Neuronal stem cell (in vitro differentiated cells): ENCODE results near the gene MSX1.
A peak's percentile ranks its signal among the peaks of the same experiment; 100 is the strongest.

Experiments used
- DNase-seq: peaks from one replicate; pipeline ENCODE4 v3.0.0-alpha.2; 2013; ENCODE audit warnings: low spot score
- H2AFZ ChIP-seq: one replicate; pipeline ENCODE4 v1.6.1; 2013; ENCODE audit warnings: mild to moderate bottlenecking, low read length, inconsistent platforms
- H2AK5ac ChIP-seq: 2 replicates; pipeline ENCODE4 v1.6.1; 2013; ENCODE audit warnings: low read depth, mild to moderate bottlenecking, inconsistent platforms, low read length, moderate library complexity, mixed read lengths
- H2BK120ac ChIP-seq: 2 replicates; pipeline ENCODE4 v1.6.1; 2013; ENCODE audit warnings: low read depth, mild to moderate bottlenecking, inconsistent platforms, low read length, moderate library complexity, mixed read lengths
- H2BK12ac ChIP-seq: one replicate; pipeline ENCODE4 v1.6.1; 2013; ENCODE audit warnings: low read length, inconsistent platforms
- H2BK15ac ChIP-seq: 2 replicates; pipeline ENCODE4 v1.6.1; 2013; ENCODE audit warnings: mild to moderate bottlenecking, low read length, inconsistent platforms, mixed read lengths
- H2BK5ac ChIP-seq: one replicate; pipeline ENCODE4 v1.6.1; 2013; ENCODE audit warnings: inconsistent platforms, mild to moderate bottlenecking, low read length, moderate library complexity
- H3K14ac ChIP-seq: one replicate; pipeline ENCODE4 v1.6.1; 2013; ENCODE audit warnings: low read length, inconsistent platforms
- H3K18ac ChIP-seq: 2 replicates; pipeline ENCODE4 v1.6.1; 2013; ENCODE audit warnings: low read length, inconsistent platforms
- H3K23ac ChIP-seq: 2 replicates; pipeline ENCODE4 v1.6.1; 2013; ENCODE audit warnings: low read depth, mild to moderate bottlenecking, mixed read lengths, low read length, inconsistent platforms; ENCODE audit not compliant: poor library complexity
- H3K27ac ChIP-seq: replicated peaks from 3 replicates; pipeline ENCODE4 v1.5.1; 2013; ENCODE audit warnings: low read length, inconsistent platforms
- H3K27me3 ChIP-seq, 3 experiments: 2 replicates each; pipeline ENCODE4 v1.6.1; 2013; ENCODE audit warnings: low read length in 3 of 3, mild to moderate bottlenecking in 2 of 3, inconsistent platforms in 1 of 3, low read depth in 1 of 3, mixed read lengths in 1 of 3, moderate library complexity in 1 of 3; ENCODE audit not compliant: control insufficient read depth in 3 of 3, insufficient read depth in 3 of 3
- H3K36me3 ChIP-seq, 2 donors: replicated peaks in 1 of 2; 2 replicates each; pipeline ENCODE4 v1.6.1; 2013; ENCODE audit warnings: low read length in 2 of 2; ENCODE audit not compliant: control insufficient read depth in 2 of 2, insufficient read depth in 2 of 2
- H3K4ac ChIP-seq: 2 replicates; pipeline ENCODE4 v1.6.1; 2013; ENCODE audit warnings: inconsistent platforms, mild to moderate bottlenecking, low read length, moderate library complexity
- H3K4me1 ChIP-seq, 2 donors: 1 replicate in 1 of 2; 2 replicates in 1 of 2; pipeline ENCODE4 v1.6.1; 2013; ENCODE audit warnings: low read length in 2 of 2, low read depth in 1 of 2; ENCODE audit not compliant: control insufficient read depth in 2 of 2, insufficient read depth in 1 of 2
- H3K4me2 ChIP-seq: one replicate; pipeline ENCODE4 v1.6.1; 2013; ENCODE audit warnings: mild to moderate bottlenecking, low read length, inconsistent platforms; ENCODE audit not compliant: insufficient read depth, poor library complexity, severe bottlenecking
- H3K4me3 ChIP-seq, 2 donors: 2 replicates each; pipeline ENCODE4 v1.5.1; 2013; ENCODE audit warnings: low read length in 2 of 2, mild to moderate bottlenecking in 2 of 2, inconsistent platforms in 1 of 2, moderate library complexity in 1 of 2
- H3K79me1 ChIP-seq: one replicate; pipeline ENCODE4 v1.6.1; 2013; ENCODE audit warnings: low read depth, mild to moderate bottlenecking, inconsistent platforms, low read length, moderate library complexity
- H3K9ac ChIP-seq: one replicate; pipeline ENCODE4 v1.6.1; 2013; ENCODE audit warnings: mild to moderate bottlenecking, low read depth, low read length, inconsistent platforms; ENCODE audit not compliant: poor library complexity
- H3K9me3 ChIP-seq, 2 donors: replicated peaks in 1 of 2; 2 replicates each; pipeline versions ENCODE3 to v1.6.1; 2013; ENCODE audit warnings: low read length in 2 of 2, mild to moderate bottlenecking in 2 of 2, inconsistent platforms in 1 of 2, low read depth in 1 of 2, mixed read lengths in 1 of 2, moderate library complexity in 1 of 2; ENCODE audit not compliant: control insufficient read depth in 2 of 2, insufficient read depth in 1 of 2
- H4K8ac ChIP-seq: one replicate; pipeline ENCODE4 v1.6.1; 2013; ENCODE audit warnings: low read depth, mild to moderate bottlenecking, inconsistent platforms, low read length, moderate library complexity
- H4K91ac ChIP-seq: one replicate; pipeline ENCODE4 v1.6.1; 2013; ENCODE audit warnings: low read length, low read depth, mild to moderate bottlenecking, inconsistent platforms; ENCODE audit not compliant: poor library complexity
- WGBS, 2 donors: extraction: QIAGEN DNeasy Blood & Tissue Kit; methylation state at CpG; one replicate each; pipeline ENCODE4 v1.1.7; 2013; ENCODE audit warnings: missing lambda C conversion rate in 2 of 2, mixed read lengths in 1 of 2; ENCODE audit not compliant: insufficient read length in 2 of 2, insufficient replicate concordance in 1 of 2; ENCODE audit errors: extremely low coverage in 2 of 2; 5-methylcytosine and 5-hydroxymethylcytosine counted together

Gene MSX1

GRCh38 chr4:4825431-4825830 is 34.0 kb upstream of the MSX1 start:
- Histone ChIP-seq H3K4me3 (peak overlapping the region in 1 of 2 donors; percentile 59), H3K9me3 (peaks cover 4% of the 10 kb centered on the region in 2 donors), H4K91ac (no peak overlapping the region), H2BK12ac (no peak overlapping the region), H3K4me1 (peaks cover 0 to 1% of the 10 kb centered on the region in 2 donors), H2AK5ac (no peak overlapping the region), H3K79me1 (no peaks in the 10 kb centered on the region), H3K27ac (no peak overlapping the region), H3K23ac (no peak overlapping the region), H3K4ac (no peak overlapping the region), H2BK120ac (no peak overlapping the region), H4K8ac (no peak overlapping the region), H2BK5ac (no peak overlapping the region), H3K14ac (peak overlapping the region; percentile 57), H3K18ac (peak overlapping the region; percentile 49), H3K36me3 (no peaks in the 10 kb centered on the region), H2BK15ac (no peak overlapping the region), H3K27me3 (peaks cover 0 to 3% (median 0%) of the 10 kb centered on the region in 3 experiments), H3K4me2 (no peak overlapping the region), H2AFZ (no peak overlapping the region), H3K9ac (no peak overlapping the region)
- WGBS, 2 donors: no CpG with 5 or more reads among the region's 7 CpGs
- no peak for DNase-seq

DNA sequence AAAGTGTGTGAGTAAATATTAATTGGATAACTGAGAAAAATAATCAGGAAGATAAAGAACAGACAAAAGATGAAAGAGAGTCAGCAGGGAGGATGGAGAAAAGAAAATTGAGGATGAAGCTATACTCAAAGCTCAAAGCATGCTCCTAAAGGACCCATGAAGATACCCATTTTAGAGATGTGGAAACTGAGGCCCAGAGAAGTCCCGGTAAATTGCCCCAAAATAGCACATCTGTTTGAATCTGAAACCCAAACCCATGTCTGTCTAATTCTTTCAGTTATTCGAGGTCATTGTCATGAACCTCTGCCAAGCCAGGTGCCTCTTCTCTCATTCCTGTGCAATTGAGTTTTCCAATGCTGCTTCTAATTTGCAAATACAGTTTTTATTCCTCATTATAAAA is 29.6 kb upstream of the MSX1 start:
- Histone ChIP-seq H3K14ac (no peak overlapping the region), H3K9me3 (peaks cover 0 to 2% of the 10 kb centered on the region in 2 donors), H2AK5ac (no peak overlapping the region), H3K4me2 (no peak overlapping the region), H3K4me1 (no peaks in the 10 kb centered on the region), H3K27me3 (peaks cover 0 to 3% (median 0%) of the 10 kb centered on the region in 3 experiments), H2AFZ (no peak overlapping the region), H3K18ac (no peak overlapping the region), H3K4ac (no peak overlapping the region), H2BK120ac (no peak overlapping the region), H3K9ac (no peak overlapping the region), H3K4me3 (no peak overlapping the region), H3K27ac (no peak overlapping the region), H3K23ac (no peak overlapping the region), H4K8ac (no peak overlapping the region), H4K91ac (no peak overlapping the region), H2BK15ac (no peak overlapping the region), H3K79me1 (no peaks in the 10 kb centered on the region), H2BK5ac (no peak overlapping the region), H3K36me3 (no peaks in the 10 kb centered on the region), H2BK12ac (no peak overlapping the region)
- no CpG with 5 or more reads among the region's 2 CpGs for WGBS, 2 donors
- DNase-seq: no peak

GRCh38 chr4:4831266-4831665 is 28.2 kb upstream of the MSX1 start:
- Histone ChIP-seq H3K23ac (no peak overlapping the region), H2AFZ (no peak overlapping the region), H3K14ac (no peak overlapping the region), H3K79me1 (no peaks in the 10 kb centered on the region), H3K36me3 (no peaks in the 10 kb centered on the region), H2BK12ac (no peak overlapping the region), H2BK15ac (no peak overlapping the region), H3K4me3 (no peak overlapping the region), H2BK5ac (no peak overlapping the region), H3K18ac (no peak overlapping the region), H3K4me2 (no peak overlapping the region), H3K4ac (no peak overlapping the region), H3K27me3 (peaks cover 0 to 3% (median 0%) of the 10 kb centered on the region in 3 experiments), H4K91ac (no peak overlapping the region), H2AK5ac (no peak overlapping the region), H3K27ac (no peak overlapping the region), H4K8ac (no peak overlapping the region), H3K4me1 (no peaks in the 10 kb centered on the region), H3K9me3 (no peaks in the 10 kb centered on the region), H2BK120ac (no peak overlapping the region), H3K9ac (no peak overlapping the region)
- WGBS, 2 donors: no CpG with 5 or more reads among the region's 7 CpGs
- no peak for DNase-seq

- no peak overlapping the region for H2AFZ ChIP-seq
- no peaks in the 10 kb centered on the region for H3K4me1 ChIP-seq
- no peak overlapping the region for H2BK15ac ChIP-seq
- no peak overlapping the region for H3K23ac ChIP-seq
- H3K27me3 ChIP-seq: peaks cover 0 to 4% (median 0%) of the 10 kb centered on the region in 3 experiments
- no peak overlapping the region for H2BK12ac ChIP-seq
- no peak overlapping the region for H2AK5ac ChIP-seq
- no peak overlapping the region for H3K4ac ChIP-seq
- no peak overlapping the region for H3K4me2 ChIP-seq
- no peak overlapping the region for H2BK5ac ChIP-seq
- no peak overlapping the region for H3K4me3 ChIP-seq
- H3K18ac ChIP-seq: no peak overlapping the region
- no peak overlapping the region for H3K14ac ChIP-seq
- no peak overlapping the region for H3K9ac ChIP-seq
- H3K79me1 ChIP-seq: no peaks in the 10 kb centered on the region
- DNase-seq: no peak
- no peak overlapping the region for H2BK120ac ChIP-seq
- H3K9me3 ChIP-seq: no peaks in the 10 kb centered on the region
- no peaks in the 10 kb centered on the region for H3K36me3 ChIP-seq
- H3K27ac ChIP-seq: no peak overlapping the region
- H4K91ac ChIP-seq: no peak overlapping the region
- WGBS, 2 donors: no CpG with 5 or more reads among the region's 6 CpGs
- H4K8ac ChIP-seq: no peak overlapping the region
Observed at GRCh38 chr4:4831825-4832224, 27.6 kb upstream of the MSX1 start.
